GM12891 (cell line): ENCODE measurements around the gene CCSER2.
"Not testable (repeated sequence)": the region's sequence is repeated elsewhere in the genome, so short reads cannot be mapped to it uniquely, and the experiment has no call there.

ENCODE experiments used
- DNase-seq: peaks from one replicate; pipeline ENCODE4 v3.0.0; 2011; ENCODE audit warnings: low spot score; ENCODE audit not compliant: insufficient read length
- FAIRE-seq: peaks from 2 replicates; lab custom pipeline; 2011; peaks lifted over from hg19 to GRCh38; lab: Jason Lieb, UNC
- PAX5 ChIP-seq: IDR thresholded peaks from 2 replicates; pipeline ENCODE4 v1.6.1; 2011; ENCODE audit warnings: low read length, moderate library complexity, mild to moderate bottlenecking; ENCODE audit not compliant: insufficient read depth, severe bottlenecking
- POLR2A ChIP-seq: IDR thresholded peaks from 2 replicates; pipeline ENCODE4 v1.6.1; 2011; ENCODE audit warnings: low read depth, low read length, control low read depth
- POLR2AphosphoS5 ChIP-seq: IDR thresholded peaks from 2 replicates; pipeline ENCODE4 v1.6.1; 2011; ENCODE audit warnings: low read depth, low read length, control low read depth
- POU2F2 ChIP-seq: IDR thresholded peaks from 2 replicates; pipeline ENCODE4 v1.6.1; 2011; ENCODE audit warnings: low read depth, mild to moderate bottlenecking, control low read depth, low read length, moderate library complexity
- SPI1 ChIP-seq: IDR thresholded peaks from 2 replicates; pipeline ENCODE4 v1.6.1; 2011; ENCODE audit warnings: low read depth, low read length, control low read depth
- TAF1 ChIP-seq: IDR thresholded peaks from 2 replicates; pipeline ENCODE4 v1.6.1; 2011; ENCODE audit warnings: low read depth, low read length, control low read depth

The CCSER2 gene

DNA sequence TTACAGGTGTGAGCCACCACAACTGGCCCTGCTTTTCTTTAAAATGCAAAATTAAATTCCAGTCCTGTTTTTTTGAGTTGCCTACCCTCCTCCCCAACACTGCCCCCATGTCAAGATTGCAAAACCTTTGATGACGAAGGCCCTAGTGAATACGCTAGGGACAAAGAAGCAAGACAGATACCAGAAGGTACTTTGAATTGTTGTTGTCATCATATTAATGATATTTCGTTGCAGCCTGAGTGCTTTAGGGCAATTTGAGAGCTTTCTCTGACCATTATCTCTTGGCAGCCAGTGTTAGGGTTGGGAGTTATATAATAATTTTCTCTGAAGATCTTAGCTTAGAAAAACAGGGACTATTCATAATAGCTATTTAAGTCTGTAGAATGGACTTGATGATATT lies 7.1 kb downstream of the CCSER2 start:
- DNase-seq (no peak), FAIRE-seq (no peak)
- TF ChIP-seq POLR2A = no peak
- TF ChIP-seq TAF1 = no peak
- no peak for TF ChIP-seq POLR2AphosphoS5
- TF ChIP-seq POU2F2 = no peak
- no peak for TF ChIP-seq SPI1
- no peak for TF ChIP-seq PAX5

DNA sequence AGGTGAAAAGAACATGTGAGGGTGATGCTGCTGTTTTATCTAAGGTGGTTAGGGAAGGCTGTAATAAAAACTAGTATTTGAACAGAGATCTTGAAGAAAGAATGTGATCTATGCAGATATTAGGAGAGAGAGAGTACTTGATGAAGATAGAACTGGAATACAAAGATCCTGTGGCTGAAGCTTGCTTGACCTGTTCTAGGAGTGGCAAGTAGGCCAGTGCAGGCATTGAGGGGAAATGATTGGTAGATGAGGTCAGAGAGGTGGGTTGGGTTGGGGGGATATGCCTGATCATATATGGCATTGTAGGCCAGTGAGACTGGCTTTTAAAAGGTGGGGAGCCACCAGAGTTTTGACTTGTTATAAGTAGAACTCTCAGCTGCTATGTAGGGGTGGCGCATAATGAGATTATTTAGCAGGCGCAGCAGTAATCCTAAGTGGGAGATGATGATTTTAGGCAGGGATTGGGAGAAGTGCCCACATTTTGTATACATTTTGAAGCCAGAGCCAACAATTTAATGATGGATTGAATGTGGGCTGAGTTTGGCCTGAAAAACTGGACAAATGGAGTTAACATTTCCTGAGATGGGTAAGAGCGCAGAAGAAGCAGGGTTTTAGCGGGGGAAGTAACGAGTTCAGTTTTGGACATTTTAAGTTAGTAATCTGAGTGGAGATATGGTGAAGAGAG lies 8.2 kb downstream of the CCSER2 start:
- TF ChIP-seq TAF1 = no peak
- no peak for TF ChIP-seq POU2F2
- no peak for TF ChIP-seq SPI1
- TF ChIP-seq PAX5 = no peak
- no peak for TF ChIP-seq POLR2A
- no peak for TF ChIP-seq POLR2AphosphoS5
- no peak for DNase-seq
- no peak for FAIRE-seq

DNA sequence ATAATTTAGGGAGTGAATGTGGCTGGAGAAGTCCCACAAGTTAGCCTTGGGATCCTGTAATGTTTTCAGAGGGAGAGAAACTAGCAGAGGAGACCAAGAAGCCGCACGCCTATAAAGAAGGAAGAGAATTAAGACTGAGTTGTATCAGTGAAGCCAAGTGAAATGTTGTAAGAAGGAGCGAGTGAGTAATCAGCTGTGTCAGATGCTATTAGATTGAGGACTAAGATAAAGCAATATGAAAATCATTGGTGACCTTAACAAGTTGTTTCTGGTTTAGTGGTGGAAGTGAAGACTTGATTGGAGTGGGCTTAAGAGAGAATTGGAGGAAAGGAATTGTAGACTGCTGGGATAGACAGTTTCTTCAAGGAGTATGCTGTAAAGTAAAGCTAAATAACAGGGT lies 8.8 kb downstream of the CCSER2 start:
- DNase-seq (no peak), FAIRE-seq (no peak)
- TF ChIP-seq POLR2AphosphoS5 (no peak), TAF1 (no peak), POLR2A (no peak), SPI1 (no peak), POU2F2 (no peak), PAX5 (no peak)

DNA sequence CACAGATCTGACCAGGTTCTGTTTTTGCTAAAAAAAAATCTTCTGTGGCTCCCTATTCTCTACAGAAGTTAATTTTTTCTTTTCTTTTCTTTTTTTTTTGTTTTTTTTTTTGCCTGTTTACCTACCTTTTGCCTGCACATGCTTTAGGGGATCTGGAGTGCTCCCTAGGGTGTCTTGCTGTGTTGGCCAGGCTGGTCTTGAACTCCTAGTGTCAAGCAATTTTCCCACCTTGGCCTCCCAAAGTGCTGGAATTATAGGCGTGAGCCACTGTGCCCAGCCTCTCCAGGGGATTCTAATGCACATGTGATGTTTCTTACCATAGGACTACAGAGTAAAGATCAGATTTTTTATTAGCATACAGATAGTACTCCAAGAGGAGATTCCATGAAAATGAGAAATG lies 10.6 kb downstream of the CCSER2 start:
- FAIRE-seq = no peak

DNA sequence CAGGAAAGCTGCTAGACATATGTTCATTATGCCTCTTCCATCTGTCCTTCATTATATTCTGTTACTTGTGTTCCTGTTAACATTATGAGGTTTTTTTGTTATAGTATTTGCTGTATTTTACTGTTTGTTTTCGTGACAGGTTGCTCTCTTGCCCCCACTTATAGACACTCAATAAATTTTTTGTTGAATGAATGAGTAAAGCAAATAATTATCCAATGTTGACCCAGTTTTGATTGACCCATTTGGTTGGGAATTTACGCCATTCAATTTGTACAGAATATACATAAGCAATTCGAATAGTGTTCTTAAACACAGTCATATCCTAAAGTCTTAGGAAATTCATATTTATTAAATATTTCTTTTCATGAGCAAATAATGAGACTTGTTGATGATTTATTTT lies 11.8 kb downstream of the CCSER2 start:
- FAIRE-seq (no peak), DNase-seq (no peak)
- TF ChIP-seq SPI1 = no peak
- no peak for TF ChIP-seq POU2F2
- TF ChIP-seq POLR2A = no peak
- TF ChIP-seq PAX5 = no peak
- TF ChIP-seq TAF1 = no peak
- TF ChIP-seq POLR2AphosphoS5 = no peak

More for the DNA sequence above, 10.6 kb downstream of the CCSER2 start:
- no peak for DNase-seq
- TF ChIP-seq POU2F2 = no peak
- no peak for TF ChIP-seq TAF1
- TF ChIP-seq SPI1 = no peak
- no peak for TF ChIP-seq POLR2A
- no peak for TF ChIP-seq PAX5
- TF ChIP-seq POLR2AphosphoS5 = no peak

DNA sequence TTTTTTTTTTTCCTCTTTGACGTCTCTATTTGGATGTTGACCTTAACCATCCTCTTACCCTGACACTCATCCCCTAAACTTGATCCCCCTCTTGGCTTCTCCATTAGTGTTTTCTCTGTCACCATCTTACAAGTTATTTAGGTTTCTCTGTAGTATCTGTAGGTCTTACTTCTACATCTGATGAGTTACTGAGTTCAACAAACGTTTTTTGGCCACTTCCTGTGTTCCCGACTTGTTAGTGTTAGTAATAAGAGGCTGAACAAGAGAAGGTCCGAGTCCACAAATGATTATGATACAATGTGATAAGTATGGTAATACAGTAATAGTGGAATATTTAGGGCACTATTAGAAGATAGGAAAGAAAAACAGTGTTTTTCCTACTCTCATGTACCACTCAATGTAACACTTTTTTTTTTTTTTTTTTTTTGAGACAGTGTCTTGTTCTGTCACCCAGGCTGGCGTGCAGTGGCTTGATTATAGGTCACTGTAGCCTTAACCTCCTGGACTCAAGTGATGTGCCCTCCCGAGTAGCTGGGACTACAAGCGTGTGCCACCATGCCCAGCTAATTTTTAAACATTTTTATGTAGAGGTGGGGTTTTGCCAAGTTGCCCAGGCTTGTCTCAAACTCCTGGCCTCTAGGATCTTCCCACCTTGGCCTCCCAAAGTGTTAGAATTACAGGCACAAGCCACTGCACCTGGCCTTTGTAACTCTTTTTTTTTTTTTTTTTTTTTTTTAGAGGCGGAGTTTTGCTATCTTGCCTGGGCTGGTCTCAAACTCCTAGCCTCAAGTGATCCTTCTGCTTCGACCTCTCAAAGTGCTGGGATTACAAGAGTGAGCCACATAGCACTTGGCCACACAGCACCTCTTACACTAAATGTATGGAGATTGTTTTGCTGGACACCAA lies 12.5 kb downstream of the CCSER2 start:
- DNase-seq (no peak), FAIRE-seq (no peak)
- TF ChIP-seq POLR2A (no peak), POLR2AphosphoS5 (no peak), SPI1 (no peak), PAX5 (no peak), POU2F2 (no peak), TAF1 (no peak)

DNA sequence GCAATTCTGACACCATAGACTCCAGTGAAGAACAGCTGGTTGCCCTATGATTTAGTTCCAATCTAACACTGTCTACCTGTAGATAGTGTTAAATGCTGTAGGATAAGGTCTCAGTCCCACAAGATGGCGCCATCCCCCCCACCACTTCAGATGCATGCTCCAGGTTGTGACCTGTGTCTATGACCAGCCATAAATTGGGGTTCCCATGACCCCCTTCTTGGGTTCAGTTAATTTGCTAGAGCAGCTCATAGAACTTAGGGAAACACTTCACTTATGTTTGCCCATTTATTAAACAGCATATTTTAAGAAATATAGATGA lies 13.1 kb downstream of the CCSER2 start:
- TF ChIP-seq TAF1 (no peak), POU2F2 (no peak), PAX5 (no peak), POLR2AphosphoS5 (no peak)

DNA sequence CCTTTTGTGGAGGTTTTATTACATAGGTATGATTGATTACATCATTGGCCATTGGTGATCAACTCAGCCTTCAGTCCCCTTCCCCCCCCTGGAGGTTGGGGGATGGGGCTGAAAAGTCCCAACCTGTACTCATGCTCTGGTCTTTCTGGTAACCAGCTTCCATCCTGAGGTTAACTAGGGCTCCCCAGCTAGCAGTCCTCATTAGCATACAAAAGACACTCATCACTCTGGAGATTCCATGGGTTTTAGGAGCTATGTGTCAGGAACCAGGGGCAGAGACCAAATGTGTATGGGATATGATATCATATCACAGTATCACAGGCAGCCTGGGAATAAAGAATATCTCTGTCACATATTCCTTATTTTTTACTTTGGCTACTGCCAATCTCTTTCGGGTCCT lies 13.6 kb downstream of the CCSER2 start:
- FAIRE-seq (no peak), DNase-seq (no peak)
- TF ChIP-seq TAF1 (no peak), SPI1 (no peak), POLR2AphosphoS5 (no peak), POLR2A (no peak), PAX5 (no peak), POU2F2 (no peak)

More for the DNA sequence above, 13.1 kb downstream of the CCSER2 start:
- DNase-seq (no peak), FAIRE-seq (no peak)

DNA sequence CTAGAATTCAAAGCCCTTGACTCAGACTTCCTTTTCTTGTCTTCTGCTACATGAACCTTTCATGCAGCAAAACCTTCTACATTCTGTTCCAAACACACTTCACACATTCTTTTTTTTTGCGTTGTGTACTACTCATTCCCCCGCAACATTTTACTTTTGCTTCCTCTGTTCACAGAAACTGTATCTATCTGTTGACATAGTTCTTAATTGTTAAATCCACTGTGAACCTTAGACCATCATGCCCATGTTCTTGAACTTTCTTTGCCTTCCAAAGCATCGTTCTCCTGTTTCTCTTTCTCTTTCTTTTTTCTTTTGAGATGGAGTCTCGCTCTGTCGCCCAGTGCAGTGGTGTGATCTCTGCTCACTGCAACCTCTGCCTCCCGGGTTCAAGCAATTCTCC lies 14.2 kb downstream of the CCSER2 start:
- DNase-seq (no peak), FAIRE-seq (no peak)
- TF ChIP-seq PAX5 = no peak
- TF ChIP-seq SPI1 = no peak
- TF ChIP-seq TAF1 = no peak
- no peak for TF ChIP-seq POLR2AphosphoS5

DNA sequence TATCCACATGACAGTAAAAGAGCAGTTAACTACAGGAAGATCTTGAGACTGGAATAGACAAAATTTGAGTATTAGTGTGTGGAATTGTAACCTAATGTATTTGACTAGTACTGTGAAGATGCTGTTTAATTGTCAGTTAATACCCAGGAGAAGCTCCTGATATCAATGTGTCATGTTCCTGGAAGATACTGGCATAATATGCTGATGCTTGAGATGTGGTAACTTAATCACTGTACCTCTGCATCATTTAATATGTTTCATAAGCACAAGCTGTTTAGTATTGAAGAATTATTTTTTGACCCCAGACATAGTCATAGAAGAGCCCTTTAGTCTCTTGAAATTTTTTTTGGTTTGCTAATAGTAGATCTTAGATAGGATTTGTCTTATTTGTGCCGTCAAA lies 15.4 kb downstream of the CCSER2 start:
- TF ChIP-seq SPI1 (no peak), POLR2A (no peak), PAX5 (no peak), TAF1 (no peak), POLR2AphosphoS5 (no peak), POU2F2 (no peak)
- FAIRE-seq (no peak), DNase-seq (no peak)

DNA sequence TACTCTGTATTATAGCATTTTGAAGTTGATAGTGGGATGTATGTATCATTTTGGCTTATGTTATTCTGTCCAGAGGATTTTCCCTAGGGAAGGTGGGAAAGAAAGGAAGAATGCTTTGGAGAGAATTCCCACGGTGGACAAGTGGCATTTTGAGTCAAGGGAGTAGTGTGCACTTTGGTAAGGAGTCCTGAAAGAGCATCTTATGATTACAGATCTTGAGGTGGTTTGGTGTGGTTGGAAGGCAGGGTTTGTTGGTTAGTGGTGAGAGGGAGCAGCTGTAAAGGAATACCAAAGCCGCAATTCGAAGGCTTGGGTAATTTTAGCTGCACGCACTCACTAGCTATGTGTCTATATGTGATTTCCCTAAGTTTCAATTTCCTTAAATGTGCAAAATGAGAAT lies 16.1 kb downstream of the CCSER2 start:
- DNase-seq (no peak), FAIRE-seq (no peak)
- TF ChIP-seq POLR2AphosphoS5 (no peak), TAF1 (no peak), POU2F2 (no peak), PAX5 (no peak), SPI1 (no peak), POLR2A (no peak)

DNA sequence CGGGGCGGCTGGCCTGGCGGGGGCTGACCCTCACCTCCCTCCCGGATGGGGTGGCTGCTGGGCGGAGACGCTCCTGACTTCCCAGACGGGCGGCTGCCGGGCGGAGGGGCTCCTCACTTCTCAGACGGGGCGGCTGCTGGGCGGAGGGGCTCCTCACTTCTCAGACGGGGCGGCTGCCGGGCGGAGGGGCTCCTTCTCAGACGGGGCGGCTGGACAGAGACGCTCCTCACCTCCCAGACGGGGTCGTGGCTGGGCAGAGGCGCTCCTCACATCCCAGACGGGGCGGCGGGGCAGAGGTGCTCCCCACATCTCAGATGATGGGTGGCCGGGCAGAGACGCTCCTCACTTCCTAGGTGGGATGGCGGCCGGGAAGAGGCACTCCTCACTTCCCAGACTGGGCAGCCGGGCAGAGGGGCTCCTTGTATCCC lies 19.2 kb downstream of the CCSER2 start:
- DNase-seq, FAIRE-seq: not testable (repeated sequence)
